HG03280 (cell line): Measurements from ENCODE around the gene PLEKHA6.
"Not testable (repeated sequence)": the region's sequence is repeated elsewhere in the genome, so short reads cannot be mapped to it uniquely, and the experiment has no call there.

Experiments
- ATAC-seq: cut with Tn5 transposase; IDR thresholded peaks from one replicate; pipeline ENCODE4 v1.9.1; 2021; ENCODE audit warnings: mild to moderate bottlenecking, moderate library complexity; ENCODE audit not compliant: unreplicated experiment

The PLEKHA6 gene

DNA sequence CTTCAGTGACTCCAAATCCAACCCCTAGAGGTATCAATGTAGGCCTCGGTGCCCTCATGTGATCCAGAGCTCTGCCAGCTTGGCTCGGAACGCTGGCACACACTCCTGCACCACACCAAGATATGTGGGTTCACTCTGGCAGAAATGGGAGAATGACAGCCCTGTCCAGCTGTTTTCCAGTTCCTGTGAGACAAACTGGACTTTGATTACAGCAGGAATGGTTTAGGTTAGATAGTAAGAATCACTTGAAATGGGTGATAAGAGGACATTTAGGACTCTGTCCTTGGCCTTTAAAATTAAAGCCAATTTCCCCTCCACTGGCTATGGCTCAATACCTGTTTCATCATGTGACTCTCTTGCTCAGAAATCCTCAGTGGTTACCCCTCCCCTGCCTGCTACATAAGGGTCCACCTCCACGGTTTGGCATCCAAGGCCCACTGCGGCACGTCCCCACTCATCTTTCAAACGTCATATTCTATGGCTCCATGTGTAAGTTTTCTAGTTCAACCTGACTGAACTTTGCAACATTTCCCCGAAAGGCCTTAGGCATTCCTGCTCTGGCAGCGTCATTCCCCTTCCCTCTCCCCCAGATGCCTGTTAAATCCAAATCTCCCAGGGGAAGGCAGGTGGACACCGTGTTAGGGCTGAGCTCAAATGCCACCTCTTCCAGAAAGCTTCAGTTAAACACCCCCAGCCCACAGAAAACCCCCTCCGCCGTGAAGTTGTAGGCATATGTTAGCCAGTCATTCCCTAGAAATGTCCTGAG, 44.7 kb downstream of the PLEKHA6 start:
- ATAC-seq, result no peak

- no peak for ATAC-seq
Observed at GRCh38 chr1:204314171-204314892, 45.4 kb downstream of the PLEKHA6 start.

DNA sequence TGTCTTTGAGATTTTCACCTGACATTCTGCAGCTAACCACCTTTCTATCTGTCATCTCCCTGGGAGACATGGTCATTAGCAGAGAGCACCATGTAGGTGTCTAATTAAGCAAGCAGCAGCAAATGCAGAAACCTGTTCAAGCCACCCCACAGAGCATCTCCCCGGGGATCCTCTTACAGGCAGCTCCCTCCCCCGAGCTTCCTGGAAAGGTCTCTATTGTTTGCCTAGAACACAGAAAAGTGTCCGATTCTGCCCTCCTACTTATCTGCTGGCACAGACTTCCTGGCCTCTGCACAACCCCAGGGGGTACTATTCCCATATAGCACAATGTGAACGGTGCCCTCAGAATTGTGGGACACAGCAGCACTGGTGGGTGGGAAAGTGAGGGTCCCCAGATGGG, 46.1 kb downstream of the PLEKHA6 start:
- no peak for ATAC-seq

DNA sequence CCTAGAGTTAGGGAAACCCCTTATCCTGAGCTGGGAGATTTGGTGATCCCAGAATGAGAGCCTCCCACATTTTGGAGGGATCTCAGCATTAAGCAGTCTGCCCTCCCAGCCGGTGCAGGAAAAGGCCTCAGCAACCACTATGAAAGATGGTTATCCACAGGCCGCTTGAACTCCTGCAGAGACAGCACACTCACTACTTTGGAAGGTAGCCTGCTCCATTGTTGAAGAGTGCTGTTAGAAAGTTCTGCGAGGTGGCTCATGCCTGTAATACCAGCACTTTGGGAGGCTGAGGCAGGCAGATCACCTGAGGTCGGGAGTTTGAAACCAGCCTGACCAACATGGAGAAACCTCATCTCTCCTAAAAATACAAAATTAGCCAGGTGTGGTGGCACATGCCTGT, 48.8 kb downstream of the PLEKHA6 start:
- not testable (repeated sequence) for ATAC-seq

- ATAC-seq, result no peak
Observed at GRCh38 chr1:204308023-204308628, 51.6 kb downstream of the PLEKHA6 start.

GRCh38 chr1:204307334-204307883, 52.3 kb downstream of the PLEKHA6 start:
- ATAC-seq, result no peak

- ATAC-seq, result no peak
Observed at GRCh38 chr1:204306076-204306475, 53.7 kb downstream of the PLEKHA6 start.

DNA sequence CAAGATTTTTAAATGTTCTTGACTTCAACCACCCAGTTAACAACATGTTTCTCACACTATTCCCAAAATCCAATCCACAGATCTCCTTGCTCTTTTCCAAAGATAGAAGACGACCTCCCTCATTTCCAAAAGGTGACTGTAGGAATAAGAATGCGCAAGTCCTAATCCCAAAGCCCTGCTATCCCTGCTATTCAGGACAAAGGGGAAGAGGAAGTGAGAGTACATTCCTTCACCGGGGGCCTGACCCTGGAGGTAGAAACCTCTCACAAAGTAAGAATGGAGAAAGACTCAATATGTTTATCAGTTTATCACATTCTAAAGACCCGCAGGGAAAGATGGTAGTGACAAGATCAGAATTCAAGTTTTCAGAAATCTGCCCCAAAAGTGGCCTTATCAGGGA, 55.7 kb downstream of the PLEKHA6 start:
- ATAC-seq, result no peak

DNA sequence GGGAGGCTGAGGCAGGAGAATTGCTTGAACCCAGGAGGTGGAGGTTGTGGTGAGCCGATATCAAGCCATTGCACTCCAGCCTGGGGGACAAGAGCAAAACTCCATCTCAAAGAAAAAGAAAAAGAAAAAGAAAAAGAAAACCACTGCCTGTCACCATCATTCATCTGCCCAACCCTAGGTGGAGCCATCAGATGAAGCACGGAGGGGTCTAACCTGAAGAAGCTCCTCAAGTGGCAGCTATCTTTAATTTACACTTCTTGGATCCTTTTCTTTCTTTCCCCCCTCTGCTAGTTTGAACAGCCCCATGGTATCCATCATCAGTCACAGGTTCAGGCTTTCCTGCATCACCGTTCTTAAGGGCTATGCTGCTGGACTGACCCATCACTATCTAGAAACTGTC, 57.0 kb downstream of the PLEKHA6 start:
- no peak for ATAC-seq

- no peak for ATAC-seq
Observed at GRCh38 chr1:204301171-204301957, 58.4 kb downstream of the PLEKHA6 start.

DNA sequence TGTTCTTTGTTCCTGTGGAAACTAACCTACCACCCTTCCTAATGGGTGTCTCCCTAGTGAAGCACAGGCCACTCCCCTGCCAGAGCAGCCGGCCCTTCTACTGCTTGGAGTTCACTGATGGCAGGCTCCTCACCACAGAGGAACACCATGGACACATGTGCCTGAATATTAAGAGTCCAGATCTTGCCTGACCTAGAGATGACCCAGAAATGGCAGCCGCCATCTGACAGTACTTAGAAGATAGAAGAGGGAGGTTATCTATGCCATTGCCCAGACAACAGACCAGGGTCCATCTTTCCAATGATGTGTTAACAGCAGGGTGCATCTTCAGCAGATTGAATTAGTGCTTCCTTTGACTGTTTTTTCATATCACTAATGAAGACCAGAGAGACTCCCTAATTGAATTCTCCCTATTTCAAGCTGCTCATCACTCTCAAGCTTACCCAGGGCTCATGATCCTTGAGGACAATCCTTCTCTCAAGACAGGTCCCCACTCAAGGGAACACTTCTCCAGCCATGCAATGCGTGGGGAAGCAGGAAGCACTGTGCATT, 59.8 kb downstream of the PLEKHA6 start:
- ATAC-seq, result no peak

GRCh38 chr1:204296431-204296988, 63.2 kb downstream of the PLEKHA6 start:
- no peak for ATAC-seq

DNA sequence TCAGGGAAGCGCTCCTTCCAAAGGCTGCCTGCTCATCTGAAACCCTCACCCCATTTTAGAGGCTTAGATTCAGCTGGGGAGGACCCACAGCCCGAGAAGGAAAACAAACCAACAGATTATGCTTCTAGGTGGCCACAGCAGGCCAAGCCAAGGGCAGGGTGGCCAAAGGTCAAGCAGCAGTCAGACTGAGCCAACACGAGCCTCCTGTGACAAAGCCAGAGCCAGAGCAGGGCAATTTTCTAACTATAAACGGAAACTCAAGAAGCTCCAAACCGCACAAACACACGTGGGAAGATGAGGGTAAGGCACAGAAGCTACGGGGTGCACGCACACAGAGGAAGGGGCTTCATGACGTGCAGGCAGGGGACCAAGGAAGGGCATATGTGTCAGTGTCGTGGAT, 64.1 kb downstream of the PLEKHA6 start:
- no peak for ATAC-seq

DNA sequence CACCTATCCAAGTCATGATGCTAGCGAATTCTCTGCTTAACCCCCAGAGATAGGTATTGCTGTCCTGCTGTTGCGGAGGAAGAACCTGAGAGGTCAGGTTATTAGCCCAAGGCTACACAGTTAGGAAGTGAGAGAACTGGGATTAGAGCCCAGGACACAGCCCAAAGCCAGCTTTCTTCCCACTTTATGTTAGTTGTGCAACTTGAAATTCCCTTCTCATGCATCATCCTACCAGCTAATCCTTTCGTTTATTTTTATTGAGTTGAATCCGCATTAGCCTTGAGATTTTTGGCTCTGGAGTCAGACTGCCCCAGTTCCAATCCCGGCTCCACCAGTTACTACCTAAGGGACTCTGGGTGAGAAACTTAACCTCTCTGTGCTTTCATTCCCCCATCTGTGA, 65.4 kb downstream of the PLEKHA6 start:
- no peak for ATAC-seq

- no peak for ATAC-seq
Observed at GRCh38 chr1:204293605-204294337, 66.0 kb downstream of the PLEKHA6 start.

DNA sequence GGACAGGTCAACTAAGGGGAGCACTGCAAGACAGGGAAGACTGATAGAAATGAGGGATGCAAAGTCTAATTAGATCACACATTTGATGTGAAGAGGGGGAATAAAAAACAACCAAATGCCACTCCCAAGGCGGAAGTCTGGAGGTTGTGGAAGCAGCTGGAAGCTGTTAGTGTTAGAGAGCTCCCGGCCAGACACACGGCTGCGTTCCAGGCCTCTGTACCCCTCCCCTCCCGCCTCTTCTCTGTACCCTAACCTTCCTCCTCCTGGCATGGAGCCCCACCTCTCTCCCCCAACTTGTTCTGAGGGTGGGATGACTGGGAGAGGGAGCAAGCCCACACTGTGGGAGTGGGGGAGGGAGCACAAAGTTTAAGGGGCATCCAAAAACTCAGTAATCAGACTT, 67.0 kb downstream of the PLEKHA6 start:
- ATAC-seq, result no peak

GRCh38 chr1:204289280-204289679, 70.4 kb downstream of the PLEKHA6 start:
- no peak for ATAC-seq

- ATAC-seq, result no peak
Observed at GRCh38 chr1:204288021-204288588, 71.6 kb downstream of the PLEKHA6 start.

DNA sequence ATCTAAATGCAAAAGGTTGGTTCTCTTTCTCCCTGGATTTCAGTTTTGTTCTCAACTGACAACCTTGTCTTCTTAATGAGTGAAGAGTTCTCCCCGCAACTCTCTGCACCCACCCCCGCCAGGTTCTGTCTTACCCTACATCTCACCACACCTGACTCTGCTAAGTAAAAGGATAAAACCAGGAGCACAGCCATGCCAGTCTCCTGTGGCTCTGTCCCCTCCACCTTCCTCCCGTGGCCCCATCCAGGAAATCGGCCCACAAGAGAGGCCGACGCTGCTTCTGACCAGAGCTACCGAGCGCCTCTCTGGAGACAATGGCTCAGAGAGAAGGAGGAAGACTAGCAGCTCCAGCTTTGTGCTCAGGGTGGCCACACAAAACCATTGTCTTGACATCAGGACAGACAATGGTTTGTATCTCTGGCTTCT, 72.2 kb downstream of the PLEKHA6 start:
- ATAC-seq, result no peak
